ENCODE measurements around the gene PYDC1. TPM values are rescaled to one million over a fixed set of nuclear protein-coding genes. Genes with fewer than 3 reads are reported as not detected.

PYDC1 gene
- total and polyA plus RNA-seq, 2 experiments from 2014 or later: 1.8 TPM; not detected in 1

DNA sequence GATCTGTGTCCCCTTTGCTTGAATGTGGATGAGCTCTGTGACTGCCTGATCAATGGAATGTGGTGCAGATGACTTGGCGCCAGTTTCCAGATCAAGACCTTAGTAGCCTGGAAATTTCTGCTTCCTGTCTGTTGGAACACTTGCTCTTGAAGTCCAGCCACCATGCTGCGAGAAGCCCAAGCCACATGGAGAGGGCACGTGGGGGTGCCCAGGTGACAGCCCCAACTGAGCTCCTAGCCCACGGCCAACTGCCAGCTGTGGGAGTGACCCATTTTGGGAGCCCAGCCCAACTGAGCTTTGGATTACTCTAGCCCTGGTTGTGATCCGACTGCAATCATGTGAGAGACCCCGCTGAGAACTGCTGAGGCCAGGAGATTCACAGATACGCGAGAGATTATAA lies 39.5 kb upstream of the PYDC1 start (continued):
- TF ChIP-seq, protein P1, sequence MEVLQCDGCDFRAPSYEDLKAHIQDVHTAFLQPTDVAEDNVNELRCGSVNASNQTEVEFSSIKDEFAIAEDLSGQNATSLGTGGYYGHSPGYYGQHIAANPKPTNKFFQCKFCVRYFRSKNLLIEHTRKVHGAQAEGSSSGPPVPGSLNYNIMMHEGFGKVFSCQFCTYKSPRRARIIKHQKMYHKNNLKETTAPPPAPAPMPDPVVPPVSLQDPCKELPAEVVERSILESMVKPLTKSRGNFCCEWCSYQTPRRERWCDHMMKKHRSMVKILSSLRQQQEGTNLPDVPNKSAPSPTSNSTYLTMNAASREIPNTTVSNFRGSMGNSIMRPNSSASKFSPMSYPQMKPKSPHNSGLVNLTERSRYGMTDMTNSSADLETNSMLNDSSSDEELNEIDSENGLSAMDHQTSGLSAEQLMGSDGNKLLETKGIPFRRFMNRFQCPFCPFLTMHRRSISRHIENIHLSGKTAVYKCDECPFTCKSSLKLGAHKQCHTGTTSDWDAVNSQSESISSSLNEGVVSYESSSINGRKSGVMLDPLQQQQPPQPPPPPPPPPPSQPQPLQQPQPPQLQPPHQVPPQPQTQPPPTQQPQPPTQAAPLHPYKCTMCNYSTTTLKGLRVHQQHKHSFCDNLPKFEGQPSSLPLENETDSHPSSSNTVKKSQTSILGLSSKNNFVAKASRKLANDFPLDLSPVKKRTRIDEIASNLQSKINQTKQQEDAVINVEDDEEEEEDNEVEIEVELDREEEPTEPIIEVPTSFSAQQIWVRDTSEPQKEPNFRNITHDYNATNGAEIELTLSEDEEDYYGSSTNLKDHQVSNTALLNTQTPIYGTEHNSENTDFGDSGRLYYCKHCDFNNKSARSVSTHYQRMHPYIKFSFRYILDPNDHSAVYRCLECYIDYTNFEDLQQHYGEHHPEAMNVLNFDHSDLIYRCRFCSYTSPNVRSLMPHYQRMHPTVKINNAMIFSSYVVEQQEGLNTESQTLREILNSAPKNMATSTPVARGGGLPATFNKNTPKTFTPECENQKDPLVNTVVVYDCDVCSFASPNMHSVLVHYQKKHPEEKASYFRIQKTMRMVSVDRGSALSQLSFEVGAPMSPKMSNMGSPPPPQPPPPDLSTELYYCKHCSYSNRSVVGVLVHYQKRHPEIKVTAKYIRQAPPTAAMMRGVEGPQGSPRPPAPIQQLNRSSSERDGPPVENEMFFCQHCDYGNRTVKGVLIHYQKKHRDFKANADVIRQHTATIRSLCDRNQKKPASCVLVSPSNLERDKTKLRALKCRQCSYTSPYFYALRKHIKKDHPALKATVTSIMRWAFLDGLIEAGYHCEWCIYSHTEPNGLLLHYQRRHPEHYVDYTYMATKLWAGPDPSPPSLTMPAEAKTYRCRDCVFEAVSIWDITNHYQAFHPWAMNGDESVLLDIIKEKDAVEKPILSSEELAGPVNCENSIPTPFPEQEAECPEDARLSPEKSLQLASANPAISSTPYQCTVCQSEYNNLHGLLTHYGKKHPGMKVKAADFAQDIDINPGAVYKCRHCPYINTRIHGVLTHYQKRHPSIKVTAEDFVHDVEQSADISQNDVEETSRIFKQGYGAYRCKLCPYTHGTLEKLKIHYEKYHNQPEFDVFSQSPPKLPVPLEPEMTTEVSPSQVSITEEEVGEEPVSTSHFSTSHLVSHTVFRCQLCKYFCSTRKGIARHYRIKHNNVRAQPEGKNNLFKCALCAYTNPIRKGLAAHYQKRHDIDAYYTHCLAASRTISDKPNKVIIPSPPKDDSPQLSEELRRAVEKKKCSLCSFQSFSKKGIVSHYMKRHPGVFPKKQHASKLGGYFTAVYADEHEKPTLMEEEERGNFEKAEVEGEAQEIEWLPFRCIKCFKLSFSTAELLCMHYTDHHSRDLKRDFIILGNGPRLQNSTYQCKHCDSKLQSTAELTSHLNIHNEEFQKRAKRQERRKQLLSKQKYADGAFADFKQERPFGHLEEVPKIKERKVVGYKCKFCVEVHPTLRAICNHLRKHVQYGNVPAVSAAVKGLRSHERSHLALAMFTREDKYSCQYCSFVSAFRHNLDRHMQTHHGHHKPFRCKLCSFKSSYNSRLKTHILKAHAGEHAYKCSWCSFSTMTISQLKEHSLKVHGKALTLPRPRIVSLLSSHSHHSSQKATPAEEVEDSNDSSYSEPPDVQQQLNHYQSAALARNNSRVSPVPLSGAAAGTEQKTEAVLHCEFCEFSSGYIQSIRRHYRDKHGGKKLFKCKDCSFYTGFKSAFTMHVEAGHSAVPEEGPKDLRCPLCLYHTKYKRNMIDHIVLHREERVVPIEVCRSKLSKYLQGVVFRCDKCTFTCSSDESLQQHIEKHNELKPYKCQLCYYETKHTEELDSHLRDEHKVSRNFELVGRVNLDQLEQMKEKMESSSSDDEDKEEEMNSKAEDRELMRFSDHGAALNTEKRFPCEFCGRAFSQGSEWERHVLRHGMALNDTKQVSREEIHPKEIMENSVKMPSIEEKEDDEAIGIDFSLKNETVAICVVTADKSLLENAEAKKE (CRISPR knock-in tag; IDR thresholded peaks at IDR 0.05): no peak
- TF ChIP-seq POLR2AphosphoS5 (IDR thresholded peaks at IDR 0.05; ENCODE audit: low read depth): no peak
- TF ChIP-seq ZNF114 (CRISPR knock-in tag; IDR thresholded peaks at IDR 0.05): no peak
- no peak for TF ChIP-seq JUNB (IDR thresholded peaks at IDR 0.05; ENCODE audit: unreplicated experiment)

DNA sequence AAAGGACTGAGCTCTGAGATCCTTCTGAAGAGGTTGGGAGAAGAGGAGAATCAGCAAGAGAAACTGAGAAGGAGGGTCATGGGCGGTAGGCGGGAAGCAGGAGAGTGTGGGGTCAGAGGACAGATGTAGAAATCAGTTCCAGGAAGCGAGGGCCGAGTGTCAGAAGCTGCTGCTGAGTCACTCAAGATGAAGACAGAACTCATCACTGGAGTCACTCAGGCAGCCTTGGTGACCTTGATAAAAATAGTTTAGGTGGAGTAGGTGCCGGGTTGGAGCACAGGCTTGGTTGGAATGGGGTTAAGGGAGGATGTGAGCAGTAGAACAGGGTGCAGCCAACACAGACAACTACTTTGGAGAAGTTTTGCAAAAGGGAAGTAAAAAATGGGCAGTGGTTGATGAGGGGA lies 36.7 kb upstream of the PYDC1 start:
- no peak overlapping the region for H3K4me2 ChIP-seq
- H3K79me2 ChIP-seq (replicated peaks; ENCODE audit: insufficient read depth): no peaks in the 10 kb centered on the region
- no peak overlapping the region for H3K4me3 ChIP-seq
- DNase-seq (ENCODE audit: low spot score) (no peak), ATAC-seq (no peak)
- no peaks in the 10 kb centered on the region for H3K9me2 ChIP-seq (ENCODE audit: insufficient read depth)
- H3K36me3 ChIP-seq (ENCODE audit: insufficient read depth): no peaks in the 10 kb centered on the region
- Mint-ChIP-seq H3K9me3 (no peaks in the 10 kb centered on the region; the same call in 2 of the 3 replicates), H3K4me1 (no peaks in the 10 kb centered on the region; the same call in 2 of the 3 replicates), H3K36me3 (ENCODE audit: low read depth) (no peaks in the 10 kb centered on the region), H3K4me3 (no peak overlapping the region; the same call in 2 of the 3 replicates), H3K27me3 (ENCODE audit: insufficient read depth, low read depth, poor library complexity) (peaks cover 9% of the 10 kb centered on the region), H3K27ac (no peak overlapping the region)
- H3K27ac ChIP-seq (ENCODE audit: low read depth): no peak overlapping the region
- no peaks in the 10 kb centered on the region for H4K20me1 ChIP-seq (replicated peaks; ENCODE audit: insufficient read depth)
- no peaks in the 10 kb centered on the region for H3F3A ChIP-seq (replicated peaks; ENCODE audit: low read depth)
- H3K4me1 ChIP-seq (ENCODE audit: insufficient read depth): no peaks in the 10 kb centered on the region
- peak overlapping the region; percentile 38; the same call in 1 of the 2 replicates for H2AFZ ChIP-seq
- no peaks in the 10 kb centered on the region for H3K27me3 ChIP-seq (ENCODE audit: insufficient read depth)
- TF ChIP-seq CREB1 (CRISPR knock-in tag; IDR thresholded peaks at IDR 0.05; ENCODE audit: low read depth) (no peak), JUNB (IDR thresholded peaks at IDR 0.05; ENCODE audit: unreplicated experiment) (no peak), ZNF331 (CRISPR knock-in tag; IDR thresholded peaks at IDR 0.05; ENCODE audit: low read depth) (no peak), POLR2AphosphoS5 (IDR thresholded peaks at IDR 0.05; ENCODE audit: low read depth) (no peak), EZH2 (IDR thresholded peaks at IDR 0.05; ENCODE audit: low read depth, unreplicated experiment) (no peak)
- TF ChIP-seq, protein P2, sequence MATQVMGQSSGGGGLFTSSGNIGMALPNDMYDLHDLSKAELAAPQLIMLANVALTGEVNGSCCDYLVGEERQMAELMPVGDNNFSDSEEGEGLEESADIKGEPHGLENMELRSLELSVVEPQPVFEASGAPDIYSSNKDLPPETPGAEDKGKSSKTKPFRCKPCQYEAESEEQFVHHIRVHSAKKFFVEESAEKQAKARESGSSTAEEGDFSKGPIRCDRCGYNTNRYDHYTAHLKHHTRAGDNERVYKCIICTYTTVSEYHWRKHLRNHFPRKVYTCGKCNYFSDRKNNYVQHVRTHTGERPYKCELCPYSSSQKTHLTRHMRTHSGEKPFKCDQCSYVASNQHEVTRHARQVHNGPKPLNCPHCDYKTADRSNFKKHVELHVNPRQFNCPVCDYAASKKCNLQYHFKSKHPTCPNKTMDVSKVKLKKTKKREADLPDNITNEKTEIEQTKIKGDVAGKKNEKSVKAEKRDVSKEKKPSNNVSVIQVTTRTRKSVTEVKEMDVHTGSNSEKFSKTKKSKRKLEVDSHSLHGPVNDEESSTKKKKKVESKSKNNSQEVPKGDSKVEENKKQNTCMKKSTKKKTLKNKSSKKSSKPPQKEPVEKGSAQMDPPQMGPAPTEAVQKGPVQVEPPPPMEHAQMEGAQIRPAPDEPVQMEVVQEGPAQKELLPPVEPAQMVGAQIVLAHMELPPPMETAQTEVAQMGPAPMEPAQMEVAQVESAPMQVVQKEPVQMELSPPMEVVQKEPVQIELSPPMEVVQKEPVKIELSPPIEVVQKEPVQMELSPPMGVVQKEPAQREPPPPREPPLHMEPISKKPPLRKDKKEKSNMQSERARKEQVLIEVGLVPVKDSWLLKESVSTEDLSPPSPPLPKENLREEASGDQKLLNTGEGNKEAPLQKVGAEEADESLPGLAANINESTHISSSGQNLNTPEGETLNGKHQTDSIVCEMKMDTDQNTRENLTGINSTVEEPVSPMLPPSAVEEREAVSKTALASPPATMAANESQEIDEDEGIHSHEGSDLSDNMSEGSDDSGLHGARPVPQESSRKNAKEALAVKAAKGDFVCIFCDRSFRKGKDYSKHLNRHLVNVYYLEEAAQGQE (IDR thresholded peaks at IDR 0.05; ENCODE audit: unreplicated experiment): no peak
- TF ChIP-seq, protein P3, sequence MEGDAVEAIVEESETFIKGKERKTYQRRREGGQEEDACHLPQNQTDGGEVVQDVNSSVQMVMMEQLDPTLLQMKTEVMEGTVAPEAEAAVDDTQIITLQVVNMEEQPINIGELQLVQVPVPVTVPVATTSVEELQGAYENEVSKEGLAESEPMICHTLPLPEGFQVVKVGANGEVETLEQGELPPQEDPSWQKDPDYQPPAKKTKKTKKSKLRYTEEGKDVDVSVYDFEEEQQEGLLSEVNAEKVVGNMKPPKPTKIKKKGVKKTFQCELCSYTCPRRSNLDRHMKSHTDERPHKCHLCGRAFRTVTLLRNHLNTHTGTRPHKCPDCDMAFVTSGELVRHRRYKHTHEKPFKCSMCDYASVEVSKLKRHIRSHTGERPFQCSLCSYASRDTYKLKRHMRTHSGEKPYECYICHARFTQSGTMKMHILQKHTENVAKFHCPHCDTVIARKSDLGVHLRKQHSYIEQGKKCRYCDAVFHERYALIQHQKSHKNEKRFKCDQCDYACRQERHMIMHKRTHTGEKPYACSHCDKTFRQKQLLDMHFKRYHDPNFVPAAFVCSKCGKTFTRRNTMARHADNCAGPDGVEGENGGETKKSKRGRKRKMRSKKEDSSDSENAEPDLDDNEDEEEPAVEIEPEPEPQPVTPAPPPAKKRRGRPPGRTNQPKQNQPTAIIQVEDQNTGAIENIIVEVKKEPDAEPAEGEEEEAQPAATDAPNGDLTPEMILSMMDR (conservative IDR thresholded peaks at IDR 0.05; ENCODE audit: low read depth in 2 of 2): no peak
